GM21576 (cell line): ENCODE data around the gene GALNT16.

ENCODE experiments used
- ATAC-seq: cut with Tn5 transposase; IDR thresholded peaks from one replicate; pipeline ENCODE4 v1.9.1; 2021; ENCODE audit warnings: mild to moderate bottlenecking, moderate library complexity; ENCODE audit not compliant: unreplicated experiment

GALNT16 gene

GRCh38 chr14:69398818-69399210 lies 138.9 kb downstream of the GALNT16 start:
- peak; percentile 10 for ATAC-seq

- ATAC-seq: no peak
These were observed 139.8 kb downstream of the GALNT16 start for GRCh38 chr14:69399750-69400149.

- ATAC-seq: no peak
These were observed 140.2 kb downstream of the GALNT16 start for GRCh38 chr14:69400154-69400553.

- no peak for ATAC-seq
These were observed 141.9 kb downstream of the GALNT16 start for GRCh38 chr14:69401841-69402240.

GRCh38 chr14:69404478-69404877 lies 144.5 kb downstream of the GALNT16 start:
- ATAC-seq: no peak

GRCh38 chr14:69404883-69405282 lies 144.9 kb downstream of the GALNT16 start:
- ATAC-seq: no peak

- ATAC-seq: no peak
These were observed 145.8 kb downstream of the GALNT16 start for GRCh38 chr14:69405762-69406161.
